OCI-LY1 (cell line): Measurements from ENCODE around the gene FAM83D.
A peak's percentile ranks its signal among the peaks of the same experiment; 100 is the strongest.

Source experiments
- H2AFZ ChIP-seq: fragments of 200-600 bp; sonication (generic), shearing (Covaris generic); 2 replicates; pipeline ENCODE4 v1.6.0; 2014; ENCODE audit warnings: antibody characterized with exemption, mild to moderate bottlenecking, low read length
- H3F3A ChIP-seq: fragments of 200-600 bp; sonication (generic), shearing (Covaris generic); 2 replicates; pipeline ENCODE4 v1.6.0; 2014; ENCODE audit warnings: mild to moderate bottlenecking, antibody characterized with exemption, low read length, moderate library complexity; ENCODE audit not compliant: insufficient read depth
- H3K27ac ChIP-seq: fragments of 200-600 bp; sonication (generic); 2 replicates; pipeline ENCODE4 v1.5.1; 2014; ENCODE audit warnings: low read length, mixed run types, mild to moderate bottlenecking, low read depth; ENCODE audit not compliant: poor library complexity, severe bottlenecking
- H3K27me3 ChIP-seq: fragments of 200-600 bp; sonication (generic); 2 replicates; pipeline ENCODE4 v1.6.0; 2014; ENCODE audit warnings: antibody characterized with exemption, mild to moderate bottlenecking, low read length, moderate library complexity; ENCODE audit not compliant: insufficient read depth
- H3K36me3 ChIP-seq: fragments of 200-600 bp; sonication (generic); 2 replicates; pipeline ENCODE4 v1.6.1; 2014; ENCODE audit warnings: mild to moderate bottlenecking, antibody characterized with exemption, low read length, moderate library complexity, mixed read lengths; ENCODE audit not compliant: insufficient read depth
- H3K4me1 ChIP-seq: fragments of 200-600 bp; sonication (generic); 2 replicates; pipeline ENCODE4 v1.5.1; 2014; ENCODE audit warnings: mild to moderate bottlenecking, low read length, moderate library complexity; ENCODE audit not compliant: insufficient read depth, severe bottlenecking
- H3K4me2 ChIP-seq: fragments of 200-600 bp; sonication (generic), shearing (Covaris generic); 2 replicates; pipeline ENCODE4 v1.6.1; 2014; ENCODE audit warnings: low read length
- H3K4me3 ChIP-seq: fragments of 200-600 bp; sonication (generic); 2 replicates; pipeline ENCODE4 v1.5.1; 2014; ENCODE audit warnings: low read length, low read depth, mild to moderate bottlenecking, mixed read lengths; ENCODE audit not compliant: poor library complexity, severe bottlenecking
- H3K79me2 ChIP-seq: fragments of 200-600 bp; shearing (Covaris generic); 2 replicates; pipeline ENCODE4 v1.6.1; 2016; ENCODE audit warnings: mixed run types, low read length, mixed read lengths; ENCODE audit not compliant: insufficient read depth
- H3K9ac ChIP-seq: fragments of 200-600 bp; sonication (generic), shearing (Covaris generic); 2 replicates; pipeline ENCODE4 v1.6.1; 2014; ENCODE audit warnings: mild to moderate bottlenecking, low read length, mixed read lengths
- H3K9me2 ChIP-seq: fragments of 200-600 bp; sonication (generic), shearing (Covaris generic); 2 replicates; pipeline ENCODE4 v1.6.1; 2014; ENCODE audit warnings: low read depth, mild to moderate bottlenecking, low read length, mixed read lengths
- H3K9me3 ChIP-seq: fragments of 200-600 bp; shearing (Covaris generic); 2 replicates; pipeline ENCODE4 v1.6.1; 2014; ENCODE audit warnings: low read length, mixed read lengths
- H4K20me1 ChIP-seq: fragments of 200-600 bp; sonication (generic), shearing (Covaris generic); 2 replicates; pipeline ENCODE4 v1.6.0; 2016; ENCODE audit warnings: mild to moderate bottlenecking, low read length; ENCODE audit not compliant: insufficient read depth
- EZH2 ChIP-seq: fragments of 200-600 bp; sonication (generic), shearing (Covaris generic); IDR thresholded peaks from 2 replicates; pipeline ENCODE4 v1.8.0; 2017; ENCODE audit warnings: borderline replicate concordance, mixed run types, mild to moderate bottlenecking, antibody characterized with exemption, low read length, moderate library complexity, mixed read lengths
- TF ChIP-seq, protein P1 (sequence below): fragments of 200-600 bp; sonication (generic), shearing (Covaris generic); IDR thresholded peaks from 2 replicates; pipeline ENCODE4 v1.5.1; 2017; ENCODE audit warnings: mild to moderate bottlenecking, antibody characterized with exemption, low read length, moderate library complexity, mixed read lengths

FAM83D gene

DNA sequence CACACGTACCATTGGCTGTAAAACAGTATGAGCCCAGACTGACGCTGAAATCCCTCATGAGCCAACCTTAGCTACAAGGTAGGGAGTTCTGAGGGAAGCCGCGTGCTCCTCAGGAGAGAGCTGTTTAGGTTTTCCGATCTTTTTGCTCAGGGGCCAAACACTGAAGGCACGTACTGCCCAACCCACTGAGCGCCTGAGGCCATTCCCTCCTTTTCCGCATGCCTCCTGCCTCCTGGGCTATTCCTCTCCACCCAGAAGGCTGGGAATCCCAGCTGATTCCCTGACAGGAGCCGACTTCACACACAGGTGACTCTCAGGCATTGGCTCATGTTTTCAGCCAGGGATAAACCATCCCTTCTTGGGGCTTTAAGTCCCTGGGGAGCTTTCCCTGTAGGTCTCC is 5.4 kb upstream of the FAM83D start:
- no peak overlapping the region for H3K4me2 ChIP-seq
- no peaks in the 10 kb centered on the region for H3K79me2 ChIP-seq
- no peak for TF ChIP-seq EZH2
- TF ChIP-seq, protein P1, sequence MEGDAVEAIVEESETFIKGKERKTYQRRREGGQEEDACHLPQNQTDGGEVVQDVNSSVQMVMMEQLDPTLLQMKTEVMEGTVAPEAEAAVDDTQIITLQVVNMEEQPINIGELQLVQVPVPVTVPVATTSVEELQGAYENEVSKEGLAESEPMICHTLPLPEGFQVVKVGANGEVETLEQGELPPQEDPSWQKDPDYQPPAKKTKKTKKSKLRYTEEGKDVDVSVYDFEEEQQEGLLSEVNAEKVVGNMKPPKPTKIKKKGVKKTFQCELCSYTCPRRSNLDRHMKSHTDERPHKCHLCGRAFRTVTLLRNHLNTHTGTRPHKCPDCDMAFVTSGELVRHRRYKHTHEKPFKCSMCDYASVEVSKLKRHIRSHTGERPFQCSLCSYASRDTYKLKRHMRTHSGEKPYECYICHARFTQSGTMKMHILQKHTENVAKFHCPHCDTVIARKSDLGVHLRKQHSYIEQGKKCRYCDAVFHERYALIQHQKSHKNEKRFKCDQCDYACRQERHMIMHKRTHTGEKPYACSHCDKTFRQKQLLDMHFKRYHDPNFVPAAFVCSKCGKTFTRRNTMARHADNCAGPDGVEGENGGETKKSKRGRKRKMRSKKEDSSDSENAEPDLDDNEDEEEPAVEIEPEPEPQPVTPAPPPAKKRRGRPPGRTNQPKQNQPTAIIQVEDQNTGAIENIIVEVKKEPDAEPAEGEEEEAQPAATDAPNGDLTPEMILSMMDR: no peak
- H2AFZ ChIP-seq: no peak overlapping the region
- no peaks in the 10 kb centered on the region for H3K27me3 ChIP-seq
- H4K20me1 ChIP-seq: no peaks in the 10 kb centered on the region
- no peaks in the 10 kb centered on the region for H3K4me1 ChIP-seq
- H3K9me2 ChIP-seq: no peaks in the 10 kb centered on the region
- H3K9me3 ChIP-seq: no peaks in the 10 kb centered on the region
- no peaks in the 10 kb centered on the region for H3F3A ChIP-seq
- H3K4me3 ChIP-seq: no peak overlapping the region
- no peak overlapping the region for H3K9ac ChIP-seq
- peaks cover 56% of the 10 kb centered on the region for H3K36me3 ChIP-seq
- H3K27ac ChIP-seq: no peak overlapping the region

- Histone ChIP-seq H3K79me2 (peaks cover 34% of the 10 kb centered on the region), H3K4me2 (no peak overlapping the region), H2AFZ (no peak overlapping the region), H3K4me1 (peaks cover 22% of the 10 kb centered on the region), H3K9me3 (no peaks in the 10 kb centered on the region), H3K4me3 (no peak overlapping the region), H3K36me3 (peaks cover 28% of the 10 kb centered on the region; the same call in 1 of the 2 replicates), H3F3A (no peaks in the 10 kb centered on the region), H3K9ac (no peak overlapping the region), H3K27ac (peak overlapping the region; percentile 16), H4K20me1 (no peaks in the 10 kb centered on the region), H3K27me3 (no peaks in the 10 kb centered on the region), H3K9me2 (no peaks in the 10 kb centered on the region)
- TF ChIP-seq, protein P1: no peak
- TF ChIP-seq EZH2: no peak
Observed at GRCh38 chr20:38924718-38925117, 1.5 kb upstream of the FAM83D start.

DNA sequence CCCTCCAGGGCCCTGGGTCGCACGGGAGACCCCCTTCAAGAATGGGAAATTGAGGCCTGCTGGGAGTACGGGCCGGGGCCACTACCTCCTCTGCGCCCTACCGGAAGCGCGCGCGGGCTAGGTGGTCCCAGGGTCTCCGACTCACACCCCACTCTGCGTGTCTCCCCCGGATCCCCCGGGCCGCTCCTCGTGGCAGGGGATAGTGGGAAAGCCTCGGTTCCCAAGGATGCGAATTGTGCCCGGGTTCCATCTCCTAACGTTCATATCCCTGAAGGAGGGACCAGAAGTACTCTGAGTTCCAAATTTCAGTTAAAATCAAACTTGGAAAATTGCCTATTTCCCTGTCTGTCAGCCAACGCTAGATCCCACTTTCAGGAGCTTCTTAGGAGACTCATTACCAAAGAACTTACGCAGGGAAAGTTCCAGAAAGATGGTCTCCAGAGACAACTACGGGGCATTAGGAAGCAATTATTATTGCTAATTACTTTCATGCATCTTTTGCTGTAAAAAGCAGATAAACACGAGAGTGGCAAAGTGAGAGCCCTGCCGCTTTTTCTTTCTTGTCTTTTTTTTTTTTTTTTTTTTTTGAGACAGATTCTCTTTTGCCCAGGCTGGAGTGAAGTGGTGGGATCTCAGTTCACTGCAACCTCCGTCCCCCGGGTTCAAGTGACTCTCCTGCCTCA is 858 bp downstream of the FAM83D start:
- Histone ChIP-seq H3F3A (no peaks in the 10 kb centered on the region), H3K79me2 (peaks cover 56% of the 10 kb centered on the region), H3K4me3 (peak overlapping the region; percentile 97), H3K27me3 (no peaks in the 10 kb centered on the region), H3K4me2 (peak overlapping the region; percentile 86), H3K9ac (peak overlapping the region; percentile 96), H3K36me3 (peaks cover 21% of the 10 kb centered on the region; the same call in 1 of the 2 replicates), H3K27ac (peak overlapping the region; percentile 68), H3K9me3 (no peaks in the 10 kb centered on the region), H2AFZ (no peak overlapping the region), H3K4me1 (peaks cover 44% of the 10 kb centered on the region), H3K9me2 (no peaks in the 10 kb centered on the region), H4K20me1 (no peaks in the 10 kb centered on the region)
- no peak for TF ChIP-seq EZH2
- TF ChIP-seq, protein P1: no peak
